GM23248 (cell line): Measurements from ENCODE around the gene DKK3. TPM values are rescaled to one million over a fixed set of nuclear protein-coding genes. Genes with fewer than 3 reads are reported as not detected.

Experiments used
- DNase-seq: peaks from one replicate; pipeline ENCODE4 v3.0.0-alpha.2; 2015
- H2AFZ ChIP-seq: fragments of 200-600 bp; sonication (generic); 2 replicates; pipeline ENCODE4 v1.6.1; 2016; ENCODE audit warnings: antibody characterized with exemption
- H3F3A ChIP-seq: fragments of 200-600 bp; sonication (generic); 2 replicates; pipeline ENCODE4 v1.6.1; 2016; ENCODE audit warnings: mild to moderate bottlenecking, antibody characterized with exemption, mixed run types; ENCODE audit not compliant: insufficient read depth
- H3K27ac ChIP-seq: fragments of 200-600 bp; sonication (generic); 2 replicates; pipeline ENCODE4 v1.5.1; 2016; ENCODE audit warnings: mild to moderate bottlenecking
- H3K27me3 ChIP-seq: fragments of 200-600 bp; sonication (generic); replicated peaks from 2 replicates; pipeline ENCODE4 v1.6.1; 2016; ENCODE audit warnings: mild to moderate bottlenecking; ENCODE audit not compliant: insufficient read depth
- H3K36me3 ChIP-seq: fragments of 200-600 bp; sonication (generic); 2 replicates; pipeline ENCODE4 v1.6.1; 2016; ENCODE audit warnings: low read depth, mild to moderate bottlenecking
- H3K4me1 ChIP-seq: fragments of 200-600 bp; sonication (generic); 2 replicates; pipeline ENCODE4 v1.6.1; 2016; ENCODE audit warnings: mild to moderate bottlenecking; ENCODE audit not compliant: insufficient read depth
- H3K4me2 ChIP-seq: fragments of 200-600 bp; sonication (generic); one replicate; pipeline ENCODE4 v1.6.1; 2016; ENCODE audit warnings: mild to moderate bottlenecking; ENCODE audit not compliant: unreplicated experiment
- H3K4me3 ChIP-seq: fragments of 200-600 bp; sonication (generic); 2 replicates; pipeline ENCODE4 v1.5.1; 2016; ENCODE audit warnings: mild to moderate bottlenecking
- H3K79me2 ChIP-seq: fragments of 200-600 bp; sonication (generic); 2 replicates; pipeline ENCODE4 v1.6.1; 2016; ENCODE audit warnings: mild to moderate bottlenecking; ENCODE audit not compliant: insufficient read depth
- H3K9ac ChIP-seq: fragments of 200-600 bp; sonication (generic); 2 replicates; pipeline ENCODE4 v1.6.1; 2016; ENCODE audit warnings: mild to moderate bottlenecking
- H3K9me2 ChIP-seq: fragments of 200-600 bp; sonication (generic); 2 replicates; pipeline ENCODE4 v1.6.1; 2016; ENCODE audit warnings: mixed run types, mild to moderate bottlenecking, moderate library complexity; ENCODE audit not compliant: insufficient read depth
- H3K9me3 ChIP-seq: fragments of 200-600 bp; sonication (generic); one replicate; pipeline ENCODE4 v1.6.1; 2017; ENCODE audit warnings: low read depth
- H4K20me1 ChIP-seq: fragments of 200-600 bp; sonication (generic); 2 replicates; pipeline ENCODE4 v1.6.0; 2016; ENCODE audit not compliant: insufficient read depth
- EZH2 ChIP-seq: fragments of 200-600 bp; sonication (generic); IDR thresholded peaks from 2 replicates; pipeline ENCODE4 v1.6.1; 2018; ENCODE audit warnings: antibody characterized with exemption, mild to moderate bottlenecking; ENCODE audit not compliant: insufficient read depth, poor library complexity, severe bottlenecking
- EZH2phosphoT487 ChIP-seq: fragments of 200-600 bp; sonication (generic); IDR thresholded peaks from 2 replicates; pipeline ENCODE4 v1.6.1; 2018; ENCODE audit warnings: antibody characterized with exemption, moderate library complexity, mild to moderate bottlenecking, low read depth; ENCODE audit not compliant: insufficient read depth
- WGBS, 2 experiments: methylation state at CpG; one replicate each; pipeline ENCODE4 v1.1.6; 2015 to 2017; ENCODE audit warnings: low lambda C conversion rate in 2 of 2, low coverage in 1 of 2; ENCODE audit errors: missing lambda C conversion rate in 2 of 2; 5-methylcytosine and 5-hydroxymethylcytosine counted together
- in situ Hi-C: fragments of 300-500 bp; cut with MboI; formaldehyde crosslinking; loops from 2 replicates; pipeline ENCODE4 v1.15.0; 2020
- polyA plus RNA-seq: library from polyadenylated mRNA; unstranded; fragments of >200 nt; fragmentation: Nextera tagmentation; extraction: Ambion mirVana; gene quantifications from 2 replicates; pipeline ENCODE4 v1.2.1, GENCODE V29; 2016
- total RNA-seq: library from RNA; depleted of rRNA; stranded (reverse); fragments of >200 nt; shearing (Covaris generic); gene quantifications from 2 replicates; pipeline ENCODE4 v1.2.3, GENCODE V29; 2014

DKK3 gene
- total and polyA plus RNA-seq, 2 experiments from 2014 or later = 225 to 237 TPM

DNA sequence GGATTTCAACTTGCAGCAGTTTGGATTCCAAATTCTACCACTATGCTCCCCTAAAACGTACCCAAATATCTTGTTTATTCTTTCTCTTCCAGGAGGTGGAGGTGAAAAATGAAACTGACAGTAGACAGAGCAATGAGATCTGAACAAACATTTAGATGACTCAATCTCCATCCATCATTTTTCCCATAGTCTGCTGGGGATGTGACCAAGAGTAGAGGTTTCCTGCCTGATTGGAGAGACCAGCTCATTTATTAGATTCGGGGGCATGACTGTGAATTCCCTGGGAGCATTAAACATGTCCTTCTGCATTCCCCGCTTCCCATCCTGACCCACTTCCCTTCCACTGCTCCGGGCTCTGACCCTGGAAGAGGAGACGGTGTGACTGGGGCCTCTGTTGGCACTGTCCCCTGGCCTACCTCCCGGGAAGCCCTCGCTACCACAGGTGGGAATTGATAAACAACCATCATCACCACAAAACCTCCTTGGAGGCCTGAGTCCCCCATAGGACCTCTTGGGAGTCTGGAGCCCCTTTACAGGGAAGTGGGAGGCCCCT lies 20.3 kb downstream of the DKK3 start:
- in situ Hi-C loops = no loop called here
- peak overlapping the region; percentile 96 for H3K27ac ChIP-seq
- H3K36me3 ChIP-seq = no peaks in the 10 kb centered on the region
- peaks cover 88% of the 10 kb centered on the region for H3F3A ChIP-seq
- peak overlapping the region; percentile 72 for H3K9ac ChIP-seq
- no peaks in the 10 kb centered on the region for H3K9me3 ChIP-seq
- DNase-seq = peak; percentile 85
- no peaks in the 10 kb centered on the region for H3K9me2 ChIP-seq
- H3K4me3 ChIP-seq = peak overlapping the region; percentile 33; the same call in 1 of the 2 replicates
- TF ChIP-seq EZH2phosphoT487 (no peak), EZH2 (no peak)
- no peaks in the 10 kb centered on the region for H4K20me1 ChIP-seq
- H3K4me1 ChIP-seq = peaks cover 87% of the 10 kb centered on the region
- H3K79me2 ChIP-seq = no peaks in the 10 kb centered on the region
- H3K27me3 ChIP-seq = no peaks in the 10 kb centered on the region
- peak overlapping the region; percentile 75 for H3K4me2 ChIP-seq
- WGBS, 2 experiments = 21 to 23% methylated on average over 7 of the region's 7 CpGs
- peak overlapping the region; percentile 58 for H2AFZ ChIP-seq

- H3K27ac ChIP-seq = peak overlapping the region; percentile 96
Measured at GRCh38 chr11:11987503-11988022, 20.9 kb downstream of the DKK3 start.

DNA sequence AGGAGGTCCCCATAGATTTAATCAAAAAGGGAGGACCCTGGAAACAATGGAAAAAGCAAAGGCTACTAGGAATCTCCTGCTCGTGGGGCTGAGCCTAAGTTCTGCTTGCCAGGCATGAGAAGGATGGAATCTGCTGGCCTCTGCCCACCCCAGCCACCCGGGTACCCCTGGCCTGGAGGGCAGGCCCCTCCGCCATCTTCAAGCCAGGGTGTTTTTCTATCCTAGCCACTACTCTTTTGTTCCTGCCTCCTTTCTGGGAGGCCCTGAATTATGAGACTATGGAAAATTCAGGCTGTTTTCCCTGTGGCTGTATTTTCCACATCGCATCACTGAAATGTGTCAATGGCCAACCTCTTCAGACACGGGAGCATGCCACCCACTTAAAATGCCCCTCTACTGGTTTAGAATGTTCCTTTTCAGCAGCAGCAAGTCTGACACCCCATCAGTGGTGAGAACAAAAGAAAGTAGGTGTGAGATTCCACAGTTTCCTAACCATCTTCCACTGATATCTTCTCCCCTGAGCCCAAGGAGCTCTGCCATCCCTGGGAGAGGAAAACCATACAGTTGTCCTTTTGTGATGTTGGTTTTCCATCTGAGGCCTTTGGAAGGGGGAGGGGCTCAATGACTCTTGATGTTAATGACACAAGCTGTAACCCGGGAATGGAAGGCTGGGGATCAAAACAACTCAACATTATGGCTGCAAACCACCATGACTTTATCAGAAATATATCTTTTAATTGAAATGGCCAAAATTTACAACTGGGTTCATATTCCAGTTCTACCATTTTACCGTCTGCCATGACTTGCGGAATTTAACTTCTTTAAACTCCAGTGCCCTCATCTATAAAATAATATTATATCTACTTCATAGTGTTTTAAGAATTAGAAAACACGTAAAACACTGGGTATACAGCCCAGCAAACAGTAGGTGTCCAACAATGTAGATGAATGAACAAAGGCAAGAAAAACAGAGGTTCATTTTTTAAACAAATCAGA lies 22.2 kb downstream of the DKK3 start:
- Histone ChIP-seq H3K9ac (peak overlapping the region; percentile 33; the same call in 1 of the 2 replicates), H3K27ac (peak overlapping the region; percentile 96), H3F3A (peaks cover 77% of the 10 kb centered on the region), H3K9me3 (no peaks in the 10 kb centered on the region), H3K27me3 (no peaks in the 10 kb centered on the region), H3K79me2 (no peaks in the 10 kb centered on the region), H3K4me3 (no peak overlapping the region), H3K36me3 (no peaks in the 10 kb centered on the region), H3K4me2 (no peak overlapping the region), H3K9me2 (no peaks in the 10 kb centered on the region), H4K20me1 (no peaks in the 10 kb centered on the region), H3K4me1 (peaks cover 78% of the 10 kb centered on the region), H2AFZ (no peak overlapping the region)
- in situ Hi-C loops = no loop called here
- no peak for TF ChIP-seq EZH2
- TF ChIP-seq EZH2phosphoT487 = no peak
- WGBS, 2 experiments = 67 to 68% methylated on average over 9 of the region's 9 CpGs
- peak; percentile 44 for DNase-seq

More at GRCh38 chr11:11987503-11988022, 20.9 kb downstream of the DKK3 start:
- in situ Hi-C loops = no loop called here
- Histone ChIP-seq H3K4me1 (peaks cover 87% of the 10 kb centered on the region), H3K4me3 (peak overlapping the region; percentile 33; the same call in 1 of the 2 replicates), H3K9me2 (no peaks in the 10 kb centered on the region), H2AFZ (peak overlapping the region; percentile 58), H3K9ac (peak overlapping the region; percentile 72), H4K20me1 (no peaks in the 10 kb centered on the region), H3K9me3 (no peaks in the 10 kb centered on the region), H3K27me3 (no peaks in the 10 kb centered on the region), H3F3A (peaks cover 85% of the 10 kb centered on the region), H3K36me3 (no peaks in the 10 kb centered on the region), H3K79me2 (no peaks in the 10 kb centered on the region), H3K4me2 (peak overlapping the region; percentile 75)
- peak; percentile 74 for DNase-seq
- TF ChIP-seq EZH2 = no peak
- no peak for TF ChIP-seq EZH2phosphoT487
- 5 to 13% methylated on average over 1 of the region's 1 CpG for WGBS, 2 experiments

DNA sequence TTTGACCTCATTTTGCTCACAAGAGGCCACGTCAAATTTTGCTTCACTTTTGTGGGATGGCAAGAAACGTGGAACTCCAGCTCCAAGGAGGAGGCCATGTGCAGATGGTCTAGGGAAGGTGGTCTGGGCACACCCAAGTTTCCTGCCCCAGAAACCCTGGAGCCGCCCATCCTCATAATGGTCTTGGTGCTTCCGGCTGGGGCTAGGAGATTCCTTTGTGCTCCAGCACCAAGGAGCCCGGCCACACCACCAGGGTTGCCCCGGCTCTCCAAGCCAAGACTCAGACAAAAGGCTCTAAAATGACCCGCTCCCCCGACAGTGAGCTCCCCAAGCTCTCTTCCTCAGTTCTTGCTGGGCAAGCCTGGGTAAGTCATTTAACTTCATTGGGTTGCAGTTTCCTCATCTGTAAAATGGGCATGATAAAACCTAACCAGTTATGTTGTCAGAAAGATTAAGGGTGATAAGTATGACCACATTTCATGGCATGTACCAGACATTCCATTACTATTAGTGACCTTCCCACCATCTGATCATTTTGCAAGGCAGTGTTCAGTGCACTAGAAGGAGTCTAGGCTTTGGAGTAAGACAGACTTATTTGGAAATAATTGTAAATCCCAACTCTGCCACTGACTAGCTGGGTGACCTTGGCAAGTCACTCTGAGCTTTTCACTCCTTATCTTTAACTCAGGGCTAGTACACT lies 23.3 kb downstream of the DKK3 start:
- Histone ChIP-seq H3K36me3 (no peaks in the 10 kb centered on the region), H3K27me3 (no peaks in the 10 kb centered on the region), H3K9me3 (no peaks in the 10 kb centered on the region), H4K20me1 (no peaks in the 10 kb centered on the region), H3K79me2 (no peaks in the 10 kb centered on the region), H3K9me2 (no peaks in the 10 kb centered on the region), H2AFZ (peak overlapping the region; percentile 25; the same call in 1 of the 2 replicates), H3K4me2 (no peak overlapping the region), H3K9ac (peak overlapping the region; percentile 61), H3F3A (peaks cover 70% of the 10 kb centered on the region), H3K4me3 (no peak overlapping the region), H3K27ac (peak overlapping the region; percentile 96), H3K4me1 (peaks cover 81% of the 10 kb centered on the region)
- 79 to 84% methylated on average over 8 of the region's 8 CpGs for WGBS, 2 experiments
- TF ChIP-seq EZH2phosphoT487 (no peak), EZH2 (no peak)
- peak; percentile 83 for DNase-seq
- in situ Hi-C loops = no loop called here
